GM11168 (cell line): ENCODE measurements around the gene NSUN4.
"Not testable (repeated sequence)": the region's sequence is repeated elsewhere in the genome, so short reads cannot be mapped to it uniquely, and the experiment has no call there.

Source experiments
- in situ Hi-C: fragments of 300-500 bp; cut with MboI; formaldehyde crosslinking; loops from one replicate; pipeline ENCODE4 v1.12.0; 2022; ENCODE audit warnings: low sequenced_read_pairs; ENCODE audit not compliant: unreplicated experiment

The NSUN4 gene

GRCh38 chr1:46364612-46365011 is 24.0 kb downstream of the NSUN4 start:
- in situ Hi-C loops = no loop called here

- in situ Hi-C loops = not testable (repeated sequence)
Observed at GRCh38 chr1:46365796-46366195, 25.2 kb downstream of the NSUN4 start.

GRCh38 chr1:46367072-46367471 is 26.5 kb downstream of the NSUN4 start:
- in situ Hi-C loops = no loop called here

GRCh38 chr1:46367701-46368100 is 27.1 kb downstream of the NSUN4 start:
- in situ Hi-C loops = not testable (repeated sequence)

- in situ Hi-C loops = no loop called here
Observed at GRCh38 chr1:46368791-46369190, 28.2 kb downstream of the NSUN4 start.

GRCh38 chr1:46369542-46370213 is 29.1 kb downstream of the NSUN4 start:
- in situ Hi-C loops = no loop called here

- in situ Hi-C loops = no loop called here
Observed at GRCh38 chr1:46370214-46370633, 29.6 kb downstream of the NSUN4 start.

GRCh38 chr1:46372431-46372830 is 31.8 kb downstream of the NSUN4 start:
- in situ Hi-C loops = no loop called here

- in situ Hi-C loops = no loop called here
Observed at GRCh38 chr1:46379996-46380395, 39.4 kb downstream of the NSUN4 start.

GRCh38 chr1:46380508-46380907 is 39.9 kb downstream of the NSUN4 start:
- in situ Hi-C loops = no loop called here

GRCh38 chr1:46393510-46393909 is 52.9 kb downstream of the NSUN4 start:
- in situ Hi-C loops = no loop called here

GRCh38 chr1:46394108-46394871 is 53.7 kb downstream of the NSUN4 start, which contains the start of gene FAAH:
TSS of gene FAAH (plus strand) at chr1:46394317. CDS start at chr1:46394349, 32 bp downstream.
- in situ Hi-C loops = no loop called here

GRCh38 chr1:46394872-46395465 is 54.4 kb downstream of the NSUN4 start:
- in situ Hi-C loops = no loop called here

- in situ Hi-C loops = no loop called here
Observed at GRCh38 chr1:46396441-46397398, 56.1 kb downstream of the NSUN4 start.

- in situ Hi-C loops = no loop called here
Observed at GRCh38 chr1:46399307-46399706, 58.7 kb downstream of the NSUN4 start.

GRCh38 chr1:46400421-46400820 is 59.8 kb downstream of the NSUN4 start:
- in situ Hi-C loops = no loop called here

- in situ Hi-C loops = no loop called here
Observed at GRCh38 chr1:46401154-46401913, 60.7 kb downstream of the NSUN4 start.

- in situ Hi-C loops = no loop called here
Observed at GRCh38 chr1:46401964-46402626, 61.5 kb downstream of the NSUN4 start.

GRCh38 chr1:46403916-46404315 is 63.3 kb downstream of the NSUN4 start:
- in situ Hi-C loops = no loop called here
